ENCODE measurements around the gene RAB14.

GRCh38 chr9:121196389-121196788 lies 5.3 kb downstream of the RAB14 start:
- TF ChIP-seq EZH2 (IDR thresholded peaks at IDR 0.05; ENCODE audit: borderline replicate concordance, insufficient read depth, low read depth, low read length, poor library complexity, severe bottlenecking): no peak
- no peak for TF ChIP-seq CTCF (IDR thresholded peaks at IDR 0.05)
